Body of pancreas (tissue), 4 donors: ENCODE data around the gene GLI3.
"Not testable (repeated sequence)": the region's sequence is repeated elsewhere in the genome, so short reads cannot be mapped to it uniquely, and the experiment has no call there.

Experiments
- CTCF ChIP-seq, 7 experiments: fragments of 450-650 bp in 4 of 7; fragments of 200-600 bp in 3 of 7; sonication (generic) in 3 of 7; IDR thresholded peaks; one replicate each; pipeline ENCODE4 v1.5.1; 2016 to 2019; ENCODE audit warnings: antibody characterized with exemption in 7 of 7
- POLR2A ChIP-seq, 3 donors: fragments of 450-650 bp; IDR thresholded peaks; one replicate each; pipeline ENCODE4 v1.6.1; 2016; ENCODE audit warnings: antibody characterized with exemption in 3 of 3, mild to moderate bottlenecking in 2 of 3

- not testable (repeated sequence) for TF ChIP-seq CTCF, POLR2A (IDR thresholded peaks at IDR 0.05)
These were observed 27.9 kb downstream of the GLI3 start for GRCh38 chr7:42209085-42209484.
